Measurements from ENCODE around the gene TSC22D2. TPM values are rescaled to one million over a fixed set of nuclear protein-coding genes. Genes with fewer than 3 reads are reported as not detected.
A peak's percentile ranks its signal among the peaks of the same experiment; 100 is the strongest.

Gene TSC22D2
- total and polyA plus RNA-seq, 10 of the 15 experiments (the other 5 are each of a cell fraction or from before 2014, with no cell fraction given), result 7.4 to 19.4 (median 10.9) TPM

GRCh38 chr3:150407051-150407807, 869 bp upstream of the TSC22D2 start:
- Histone ChIP-seq H3K36me3 (ENCODE audit: control insufficient read depth in 2 of 2, insufficient read depth in 2 of 2, low read length in 1 of 2) (no peaks in the 10 kb centered on the region), H3K4me3 (peak overlapping the region; percentile 74), H3K9me3 (replicated peaks; ENCODE audit: control insufficient read depth, insufficient read depth, low read length) (no peaks in the 10 kb centered on the region), H3K9ac (ENCODE audit: control insufficient read depth, insufficient read depth, low read length) (peak overlapping the region; percentile 87), H3K79me2 (ENCODE audit: control insufficient read depth, insufficient read depth, low read length) (peaks cover 36% of the 10 kb centered on the region), H3K4me2 (ENCODE audit: control insufficient read depth, insufficient read depth) (peak overlapping the region; percentile 87), H3K4me1 (ENCODE audit: control insufficient read depth, insufficient read depth, low read length) (no peaks in the 10 kb centered on the region), H2AFZ (ENCODE audit: control insufficient read depth, low read depth, low read length) (peak overlapping the region; percentile 91), H4K20me1 (ENCODE audit: control insufficient read depth, insufficient read depth) (no peaks in the 10 kb centered on the region; the same call in 1 of the 2 replicates), H3K27me3 (replicated peaks in 1 of 2; ENCODE audit: control insufficient read depth in 2 of 2, insufficient read depth in 2 of 2, low read length in 1 of 2) (no peaks in the 10 kb centered on the region), H3K27ac (ENCODE audit: control insufficient read depth, insufficient read depth) (peak overlapping the region; percentile 92)
- intact Hi-C loops (cut with micrococcal nuclease; ENCODE audit: unreplicated experiment) (loop anchor here (5.0 kb wide), 1 partner anchor 35 kb away; no protein-coding TSS in a partner anchor), in situ Hi-C loops (cut with MboI) (no loop called here)
- TF ChIP-seq RUNX3 (IDR thresholded peaks at IDR 0.05; ENCODE audit: low read length) (0 out of 2 replicates have a peak, but pooled peaks have one; percentile 10), NFIC (IDR thresholded peaks at IDR 0.05; ENCODE audit: low read depth, low read length) (peak; percentile 31; the same call in 1 of the 2 replicates), SMAD5 (IDR thresholded peaks at IDR 0.05; ENCODE audit: low read depth) (no peak)
- no peak for DNase-seq (ENCODE audit: low read depth, low spot score)
- ChIA-PET CTCF (interaction anchor here (0.7 to 5.4 kb wide), 15 partner anchors 11 to 750 kb away, joined by 3 to 35 read pairs (median 4); no protein-coding TSS in a partner anchor), RAD21 (ENCODE audit: unreplicated experiment) (interaction anchor here (0.7 to 5.0 kb wide), 9 partner anchors 11 to 121 kb away, joined by 3 to 52 read pairs (median 6); no protein-coding TSS in a partner anchor), POLR2A (interaction anchor here (1.0 to 4.1 kb wide), 9 partner anchors 11 to 297 kb away, joined by 3 to 36 read pairs (median 6); partner anchors contain the start of gene ERICH6), SMC1A (ENCODE audit: uncharacterized antibody, unreplicated experiment) (interaction anchor here (0.8 to 7.0 kb wide), 12 partner anchors 10 to 165 kb away, joined by 3 to 128 read pairs (median 8); no protein-coding TSS in a partner anchor)
- BruUV-seq (replicated peaks), result TSS peak; percentile 86
- 61% methylated on average over 12 of the region's 12 CpGs for WGBS (ENCODE audit: insufficient coverage, insufficient replicate concordance, low lambda C conversion rate, missing lambda C conversion rate)
- no peak for ATAC-seq
- FAIRE-seq, result no peak

GRCh38 chr3:150407808-150408220, 284 bp upstream of the TSC22D2 start:
- no peaks in the 10 kb centered on the region for H3K4me1 ChIP-seq (ENCODE audit: control insufficient read depth, insufficient read depth, low read length)
- H3K27ac ChIP-seq (ENCODE audit: control insufficient read depth, insufficient read depth), result peak overlapping the region; percentile 92
- in situ Hi-C loops (cut with MboI), result no loop called here
- DNase-seq (ENCODE audit: low read depth, low spot score) (no peak), FAIRE-seq (peak; percentile 69), ATAC-seq (no peak; the same call in 2 of the 3 replicates)
- intact Hi-C loops (cut with micrococcal nuclease; ENCODE audit: unreplicated experiment), result loop anchor here (1.0 to 5.0 kb wide), 4 partner anchors 23 to 139 kb away; partner anchors contain the start of genes EIF2A and SERP1
- H3K36me3 ChIP-seq (ENCODE audit: control insufficient read depth in 2 of 2, insufficient read depth in 2 of 2, low read length in 1 of 2), result no peaks in the 10 kb centered on the region
- CTCF ChIA-PET, result interaction anchor here (0.7 to 5.4 kb wide), 13 partner anchors 12 to 751 kb away, joined by 3 to 35 read pairs (median 6); no protein-coding TSS in a partner anchor
- no peaks in the 10 kb centered on the region for H3K27me3 ChIP-seq (replicated peaks in 1 of 2; ENCODE audit: control insufficient read depth in 2 of 2, insufficient read depth in 2 of 2, low read length in 1 of 2)
- H3K79me2 ChIP-seq (ENCODE audit: control insufficient read depth, insufficient read depth, low read length), result peaks cover 42% of the 10 kb centered on the region
- no peaks in the 10 kb centered on the region for H3K9me3 ChIP-seq (replicated peaks; ENCODE audit: control insufficient read depth, insufficient read depth, low read length)
- H4K20me1 ChIP-seq (ENCODE audit: control insufficient read depth, insufficient read depth), result no peaks in the 10 kb centered on the region; the same call in 1 of the 2 replicates
- H3K4me2 ChIP-seq (ENCODE audit: control insufficient read depth, insufficient read depth), result peak overlapping the region; percentile 87
- POLR2A ChIA-PET, result interaction anchor here (0.9 to 4.1 kb wide), 13 partner anchors 11 to 358 kb away, joined by 3 to 36 read pairs (median 6); partner anchors contain the start of genes ERICH6, SELENOT and SERP1
- peak overlapping the region; percentile 87 for H3K9ac ChIP-seq (ENCODE audit: control insufficient read depth, insufficient read depth, low read length)
- H2AFZ ChIP-seq (ENCODE audit: control insufficient read depth, low read depth, low read length), result peak overlapping the region; percentile 91
- BruUV-seq (replicated peaks), result no TSS peak
- H3K4me3 ChIP-seq, result peak overlapping the region; percentile 74
- SMC1A ChIA-PET (ENCODE audit: uncharacterized antibody, unreplicated experiment), result interaction anchor here (1.2 to 7.0 kb wide), 12 partner anchors 9 to 166 kb away, joined by 3 to 128 read pairs (median 9); no protein-coding TSS in a partner anchor
- RAD21 ChIA-PET (ENCODE audit: unreplicated experiment), result interaction anchor here (0.7 to 5.0 kb wide), 14 partner anchors 12 to 191 kb away, joined by 3 to 52 read pairs (median 4); no protein-coding TSS in a partner anchor
- 0% methylated on average over 13 of the region's 13 CpGs for WGBS (ENCODE audit: insufficient coverage, insufficient replicate concordance, low lambda C conversion rate, missing lambda C conversion rate)
- no peak for TF ChIP-seq RFX5 (IDR thresholded peaks at IDR 0.05; ENCODE audit: low read depth, low read length)
- 0 out of 2 replicates have a peak, but pooled peaks have one; percentile 26 for TF ChIP-seq PAX8 (IDR thresholded peaks at IDR 0.05)
- TF ChIP-seq CUX1 (IDR thresholded peaks at IDR 0.05; ENCODE audit: insufficient replicate concordance, low read depth, low read length), result no peak
- no peak for TF ChIP-seq CREB1 (IDR thresholded peaks at IDR 0.05; ENCODE audit: low read depth)
- no peak for TF ChIP-seq USF1 (IDR thresholded peaks at IDR 0.05; ENCODE audit: borderline replicate concordance, extremely low read length, insufficient read depth, low read depth, low read length)

Measured in GM12878 (cell line).